HEK293 (cell line): ENCODE measurements around the gene CORO2B.

Experiments used
- CTCF ChIA-PET: fragments of 350-600 bp; formaldehyde crosslinking; extraction: SDS; loops from one replicate; lab custom pipeline; 2021; ENCODE audit warnings: antibody characterized with exemption; lab: Yijun Ruan, JAX
- POLR2A ChIA-PET: fragments of 300-600 bp; formaldehyde crosslinking; extraction: SDS; loops from one replicate; lab custom pipeline; 2020; ENCODE audit warnings: antibody characterized with exemption, inconsistent platforms; lab: Yijun Ruan, JAX
- H3K27ac ChIP-seq: fragments of 200-500 bp; sonication (Bioruptor generic); 2 replicates; pipeline ENCODE4 v1.5.1; 2014; ENCODE audit warnings: low read depth, low read length, control low read depth, inconsistent platforms; ENCODE audit errors: extremely low read depth
- H3K36me3 ChIP-seq, 2 experiments: fragments of 200-500 bp in 1 of 2; sonication (Bioruptor generic) in 1 of 2; 1 replicate in 1 of 2; 2 replicates in 1 of 2; pipeline ENCODE4 v1.5.1; 2014 to 2017; ENCODE audit warnings: inconsistent platforms in 2 of 2, low read length in 2 of 2; ENCODE audit not compliant: control insufficient read depth in 2 of 2, insufficient read depth in 1 of 2
- H3K4me1 ChIP-seq: fragments of 200-500 bp; sonication (Bioruptor generic); 2 replicates; pipeline ENCODE4 v1.5.1; 2014; ENCODE audit warnings: mild to moderate bottlenecking, low read length, inconsistent platforms; ENCODE audit not compliant: control insufficient read depth, insufficient read depth
- H3K4me3 ChIP-seq: 2 replicates; pipeline ENCODE4 v1.5.1; 2011; ENCODE audit warnings: low read depth, mild to moderate bottlenecking, control low read depth, low read length, moderate library complexity
- H3K9me3 ChIP-seq: fragments of 200-500 bp; sonication (Bioruptor generic); 2 replicates; pipeline ENCODE4 v1.5.1; 2014; ENCODE audit warnings: low read depth, low read length, inconsistent platforms; ENCODE audit not compliant: control insufficient read depth, insufficient read depth
- ATF2 ChIP-seq: fragments of 450-650 bp; formaldehyde crosslinking; IDR thresholded peaks from 2 replicates; pipeline ENCODE4 v1.5.1; 2016; ENCODE audit warnings: missing biosample characterization, missing genetic modification characterization, low read depth
- REPIN1 ChIP-seq: fragments of 450-650 bp; formaldehyde crosslinking; IDR thresholded peaks from 2 replicates; pipeline ENCODE4 v1.5.1; 2017; ENCODE audit warnings: missing biosample characterization, missing genetic modification characterization, low read depth
- TRIM28 ChIP-seq: IDR thresholded peaks from 2 replicates; pipeline ENCODE4 v1.6.1; 2011; ENCODE audit warnings: low read length, control low read depth, borderline replicate concordance
- YY1 ChIP-seq: fragments of 450-650 bp; formaldehyde crosslinking; IDR thresholded peaks from 2 replicates; pipeline ENCODE4 v1.5.1; 2018; ENCODE audit warnings: missing biosample characterization, missing genetic modification characterization
- ZBTB7A ChIP-seq: fragments of 450-650 bp; formaldehyde crosslinking; IDR thresholded peaks from 2 replicates; pipeline ENCODE4 v1.5.1; 2016; ENCODE audit warnings: low read depth, missing biosample characterization, missing genetic modification characterization
- ZIC2 ChIP-seq: fragments of 450-650 bp; formaldehyde crosslinking; IDR thresholded peaks from 2 replicates; pipeline ENCODE4 v1.5.1; 2016; ENCODE audit warnings: missing biosample characterization, missing genetic modification characterization
- ZNF184 ChIP-seq: fragments of 450-650 bp; IDR thresholded peaks from 2 replicates; pipeline ENCODE4 v1.5.1; 2018; ENCODE audit warnings: missing biosample characterization, mild to moderate bottlenecking, missing genetic modification characterization
- ZNF223 ChIP-seq: fragments of 450-650 bp; formaldehyde crosslinking; IDR thresholded peaks from 2 replicates; pipeline ENCODE4 v1.5.1; 2016; ENCODE audit warnings: missing biosample characterization, missing genetic modification characterization
- ZNF266 ChIP-seq: fragments of 450-650 bp; formaldehyde crosslinking; IDR thresholded peaks from 2 replicates; pipeline ENCODE4 v1.5.1; 2016; ENCODE audit warnings: missing biosample characterization, missing genetic modification characterization, low read depth
- ZNF292 ChIP-seq: fragments of 450-650 bp; formaldehyde crosslinking; IDR thresholded peaks from 2 replicates; pipeline ENCODE4 v1.5.1; 2016; ENCODE audit warnings: low read depth, missing biosample characterization, missing genetic modification characterization, borderline replicate concordance
- ZNF341 ChIP-seq: fragments of 450-650 bp; formaldehyde crosslinking; IDR thresholded peaks from 2 replicates; pipeline ENCODE4; 2016; ENCODE audit warnings: low read depth, missing biosample characterization, missing genetic modification characterization
- ZNF350 ChIP-seq: fragments of 450-650 bp; formaldehyde crosslinking; IDR thresholded peaks from 2 replicates; pipeline ENCODE4 v1.5.0; 2017; ENCODE audit warnings: missing biosample characterization, mild to moderate bottlenecking, missing genetic modification characterization
- ZNF544 ChIP-seq: fragments of 450-650 bp; formaldehyde crosslinking; IDR thresholded peaks from 2 replicates; pipeline ENCODE4 v1.5.0; 2017; ENCODE audit warnings: missing biosample characterization, missing genetic modification characterization
- ZNF658 ChIP-seq: fragments of 450-650 bp; formaldehyde crosslinking; IDR thresholded peaks from 2 replicates; pipeline ENCODE4; 2016; ENCODE audit warnings: missing biosample characterization, missing genetic modification characterization
- ZNF701 ChIP-seq: fragments of 450-650 bp; formaldehyde crosslinking; IDR thresholded peaks from 2 replicates; pipeline ENCODE4 v1.5.1; 2016; ENCODE audit warnings: missing biosample characterization, missing genetic modification characterization
- ZNF76 ChIP-seq: fragments of 450-650 bp; formaldehyde crosslinking; IDR thresholded peaks from 2 replicates; pipeline ENCODE4; 2016; ENCODE audit warnings: low read depth, missing biosample characterization, missing genetic modification characterization, borderline replicate concordance
- ZNF791 ChIP-seq: fragments of 450-650 bp; formaldehyde crosslinking; IDR thresholded peaks from 2 replicates; pipeline ENCODE4 v1.5.1; 2016; ENCODE audit warnings: missing biosample characterization, missing genetic modification characterization
- TF ChIP-seq, protein P1 (sequence below): fragments of 450-650 bp; formaldehyde crosslinking; IDR thresholded peaks from 2 replicates; pipeline ENCODE4 v1.5.1; 2016; ENCODE audit warnings: missing biosample characterization, missing genetic modification characterization
- TF ChIP-seq, protein P2 (sequence below): fragments of 450-650 bp; formaldehyde crosslinking; IDR thresholded peaks from 2 replicates; pipeline ENCODE4 v1.5.1; 2016; ENCODE audit warnings: missing biosample characterization, missing genetic modification characterization
- TF ChIP-seq, protein P3 (sequence below): fragments of 450-650 bp; formaldehyde crosslinking; IDR thresholded peaks from 2 replicates; pipeline ENCODE4 v1.5.1; 2016; ENCODE audit warnings: missing biosample characterization, missing genetic modification characterization
- TF ChIP-seq, protein P4 (sequence below): fragments of 450-650 bp; formaldehyde crosslinking; IDR thresholded peaks from 2 replicates; pipeline ENCODE4 v1.5.1; 2017; ENCODE audit warnings: missing biosample characterization, missing genetic modification characterization

Gene CORO2B

GRCh38 chr15:68642491-68642845, 63.7 kb downstream of the CORO2B start:
- CTCF ChIA-PET, result interaction anchor here (1.1 kb wide), 1 partner anchor 9 kb away, joined by 7 read pairs; no protein-coding TSS in a partner anchor
- Histone ChIP-seq H3K4me1 (peaks cover 5% of the 10 kb centered on the region; the same call in 1 of the 2 replicates), H3K36me3 (no peaks in the 10 kb centered on the region; a peak in 1 of 3 replicates), H3K4me3 (no peak overlapping the region), H3K9me3 (no peaks in the 10 kb centered on the region), H3K27ac (no peak overlapping the region)
- POLR2A ChIA-PET, result no interaction called here
- TF ChIP-seq, protein P1, sequence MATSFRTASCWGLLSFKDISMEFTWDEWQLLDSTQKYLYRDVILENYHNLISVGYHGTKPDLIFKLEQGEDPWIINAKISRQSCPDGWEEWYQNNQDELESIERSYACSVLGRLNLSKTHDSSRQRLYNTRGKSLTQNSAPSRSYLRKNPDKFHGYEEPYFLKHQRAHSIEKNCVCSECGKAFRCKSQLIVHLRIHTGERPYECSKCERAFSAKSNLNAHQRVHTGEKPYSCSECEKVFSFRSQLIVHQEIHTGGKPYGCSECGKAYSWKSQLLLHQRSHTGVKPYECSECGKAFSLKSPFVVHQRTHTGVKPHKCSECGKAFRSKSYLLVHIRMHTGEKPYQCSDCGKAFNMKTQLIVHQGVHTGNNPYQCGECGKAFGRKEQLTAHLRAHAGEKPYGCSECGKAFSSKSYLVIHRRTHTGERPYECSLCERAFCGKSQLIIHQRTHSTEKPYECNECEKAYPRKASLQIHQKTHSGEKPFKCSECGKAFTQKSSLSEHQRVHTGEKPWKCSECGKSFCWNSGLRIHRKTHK (tag by site-specific recombination), result no peak
- TF ChIP-seq ZNF701 (tag by site-specific recombination) (no peak), ZNF658 (no peak), ZNF791 (tag by site-specific recombination) (no peak), ZNF292 (tag by site-specific recombination) (no peak), YY1 (tag by site-specific recombination) (no peak), ZNF184 (tag by site-specific recombination) (no peak), ZNF544 (tag by site-specific recombination) (no peak), TRIM28 (no peak), ZNF350 (tag by site-specific recombination) (no peak), ATF2 (tag by site-specific recombination) (no peak), ZNF266 (tag by site-specific recombination) (no peak), REPIN1 (tag by site-specific recombination) (no peak), ZNF76 (tag by site-specific recombination) (no peak), ZBTB7A (tag by site-specific recombination) (no peak)
- TF ChIP-seq, protein P2, sequence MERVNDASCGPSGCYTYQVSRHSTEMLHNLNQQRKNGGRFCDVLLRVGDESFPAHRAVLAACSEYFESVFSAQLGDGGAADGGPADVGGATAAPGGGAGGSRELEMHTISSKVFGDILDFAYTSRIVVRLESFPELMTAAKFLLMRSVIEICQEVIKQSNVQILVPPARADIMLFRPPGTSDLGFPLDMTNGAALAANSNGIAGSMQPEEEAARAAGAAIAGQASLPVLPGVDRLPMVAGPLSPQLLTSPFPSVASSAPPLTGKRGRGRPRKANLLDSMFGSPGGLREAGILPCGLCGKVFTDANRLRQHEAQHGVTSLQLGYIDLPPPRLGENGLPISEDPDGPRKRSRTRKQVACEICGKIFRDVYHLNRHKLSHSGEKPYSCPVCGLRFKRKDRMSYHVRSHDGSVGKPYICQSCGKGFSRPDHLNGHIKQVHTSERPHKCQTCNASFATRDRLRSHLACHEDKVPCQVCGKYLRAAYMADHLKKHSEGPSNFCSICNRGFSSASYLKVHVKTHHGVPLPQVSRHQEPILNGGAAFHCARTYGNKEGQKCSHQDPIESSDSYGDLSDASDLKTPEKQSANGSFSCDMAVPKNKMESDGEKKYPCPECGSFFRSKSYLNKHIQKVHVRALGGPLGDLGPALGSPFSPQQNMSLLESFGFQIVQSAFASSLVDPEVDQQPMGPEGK, result no peak
- TF ChIP-seq, protein P3, sequence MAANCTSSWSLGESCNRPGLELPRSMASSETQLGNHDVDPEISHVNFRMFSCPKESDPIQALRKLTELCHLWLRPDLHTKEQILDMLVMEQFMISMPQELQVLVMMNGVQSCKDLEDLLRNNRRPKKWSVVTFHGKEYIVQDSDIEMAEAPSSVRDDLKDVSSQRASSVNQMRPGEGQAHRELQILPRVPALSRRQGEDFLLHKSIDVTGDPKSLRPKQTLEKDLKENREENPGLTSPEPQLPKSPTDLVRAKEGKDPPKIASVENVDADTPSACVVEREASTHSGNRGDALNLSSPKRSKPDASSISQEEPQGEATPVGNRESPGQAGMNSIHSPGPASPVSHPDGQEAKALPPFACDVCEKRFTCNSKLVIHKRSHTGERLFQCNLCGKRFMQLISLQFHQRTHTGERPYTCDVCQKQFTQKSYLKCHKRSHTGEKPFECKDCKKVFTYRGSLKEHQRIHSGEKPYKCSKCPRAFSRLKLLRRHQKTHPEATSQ, result no peak
- TF ChIP-seq, protein P4, sequence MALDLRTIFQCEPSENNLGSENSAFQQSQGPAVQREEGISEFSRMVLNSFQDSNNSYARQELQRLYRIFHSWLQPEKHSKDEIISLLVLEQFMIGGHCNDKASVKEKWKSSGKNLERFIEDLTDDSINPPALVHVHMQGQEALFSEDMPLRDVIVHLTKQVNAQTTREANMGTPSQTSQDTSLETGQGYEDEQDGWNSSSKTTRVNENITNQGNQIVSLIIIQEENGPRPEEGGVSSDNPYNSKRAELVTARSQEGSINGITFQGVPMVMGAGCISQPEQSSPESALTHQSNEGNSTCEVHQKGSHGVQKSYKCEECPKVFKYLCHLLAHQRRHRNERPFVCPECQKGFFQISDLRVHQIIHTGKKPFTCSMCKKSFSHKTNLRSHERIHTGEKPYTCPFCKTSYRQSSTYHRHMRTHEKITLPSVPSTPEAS (tag by site-specific recombination), result no peak

DNA sequence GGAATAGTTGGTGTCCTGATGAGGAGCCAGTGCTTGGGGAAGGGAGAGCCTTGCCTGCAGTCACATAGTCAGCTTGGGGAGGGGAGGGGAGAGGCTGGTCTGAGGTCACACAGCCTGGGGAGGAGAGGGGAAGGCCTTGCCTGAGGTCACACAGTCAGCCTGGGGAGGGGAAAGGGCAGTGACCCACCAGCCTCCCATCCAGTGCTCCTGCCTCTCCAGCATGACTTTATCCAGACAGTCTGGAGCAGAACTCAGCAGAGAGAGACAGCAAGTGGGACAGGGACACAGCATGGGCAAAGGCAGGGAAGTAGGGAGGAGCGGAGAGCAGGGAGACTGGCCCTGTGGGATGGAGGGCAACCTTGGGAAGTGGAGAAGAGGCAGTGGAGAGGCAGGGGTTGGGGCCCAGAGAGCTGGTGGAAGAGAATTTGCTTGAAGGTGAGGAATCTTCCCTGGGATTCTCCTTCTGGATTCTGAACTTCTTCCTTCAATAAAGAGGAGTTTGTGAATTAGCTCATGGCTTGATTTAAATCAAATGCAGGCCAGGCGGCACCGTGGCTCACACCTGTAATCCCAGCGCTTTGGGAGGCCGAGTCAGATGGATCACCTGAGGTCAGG, 64.5 kb downstream of the CORO2B start:
- Histone ChIP-seq H3K4me3 (no peak overlapping the region), H3K9me3 (no peaks in the 10 kb centered on the region), H3K36me3 (no peaks in the 10 kb centered on the region; a peak in 1 of 3 replicates), H3K4me1 (peaks cover 5% of the 10 kb centered on the region; the same call in 1 of the 2 replicates), H3K27ac (no peak overlapping the region)
- TF ChIP-seq ZNF223, result no peak
- peak; percentile 49; the same call in 1 of the 2 replicates for TF ChIP-seq ZIC2 (tag by site-specific recombination)
- TF ChIP-seq ZNF341 (tag by site-specific recombination), result peak; percentile 49
- POLR2A ChIA-PET, result no interaction called here
- CTCF ChIA-PET, result no interaction called here
